ENCODE data around the gene BZW1. TPM values are rescaled to one million over a fixed set of nuclear protein-coding genes. Genes with fewer than 3 reads are reported as not detected.

Gene BZW1
- total RNA-seq, 6 donors from 2014 or later = 80.7 to 327 (median 160) TPM

DNA sequence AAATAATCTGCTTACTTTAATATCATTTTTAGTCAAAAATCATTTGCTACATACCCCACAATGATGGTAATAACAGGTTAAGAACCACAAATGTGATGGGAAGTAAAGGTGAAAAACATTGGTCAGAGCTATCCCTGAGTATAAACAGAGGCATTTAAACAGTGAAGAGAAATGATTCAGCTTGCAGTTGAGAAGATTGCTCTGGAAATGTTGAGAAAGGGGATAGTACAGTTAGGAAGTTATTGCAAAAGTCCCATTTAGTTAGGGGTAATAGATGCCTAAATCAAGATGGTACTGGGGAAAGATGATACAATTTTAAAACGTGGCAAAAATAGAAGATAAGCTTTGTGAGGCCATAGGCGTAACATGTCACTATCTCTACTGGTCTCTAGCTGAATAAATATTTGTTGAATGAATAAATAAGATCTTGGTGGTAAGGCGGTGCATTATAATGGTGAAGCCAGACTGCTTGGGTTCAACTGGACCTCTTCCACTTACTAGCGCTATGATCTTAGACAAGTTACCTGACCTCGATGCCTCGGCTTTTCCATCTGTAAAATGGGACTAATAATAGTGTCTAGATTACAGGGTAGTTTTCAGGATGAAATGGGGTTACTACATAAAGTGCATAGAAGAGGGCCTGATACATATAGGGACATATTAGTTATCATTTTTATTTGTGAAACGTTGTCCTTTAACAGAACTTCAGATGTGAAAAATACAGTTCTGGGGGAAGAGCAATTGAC, 2.0 kb upstream of the BZW1 start:
- H3K4me1 ChIP-seq = peaks cover 31 to 37% (median 33%) of the 10 kb centered on the region in 4 donors
- DNase-seq (no peak), ATAC-seq (ENCODE audit: low FRiP score in 2 of 2) (no peak)
- WGBS, 2 donors = 80 to 83% methylated on average over 7 of the region's 7 CpGs
- no peak overlapping the region for H3K4me3 ChIP-seq
- peaks cover 0 to 11% (median 7%) of the 10 kb centered on the region in 4 donors for H3K36me3 ChIP-seq
- no peaks in the 10 kb centered on the region for H3K27me3 ChIP-seq
- H3K9me3 ChIP-seq = no peaks in the 10 kb centered on the region
- H3K27ac ChIP-seq = peak overlapping the region; percentile 96 to 100 (median 98)
- TF ChIP-seq POLR2A (IDR thresholded peaks at IDR 0.05) (no peak), POLR2AphosphoS5 (IDR thresholded peaks at IDR 0.05) (no peak), EP300 (IDR thresholded peaks at IDR 0.05) (no peak)
- TF ChIP-seq, protein P1, sequence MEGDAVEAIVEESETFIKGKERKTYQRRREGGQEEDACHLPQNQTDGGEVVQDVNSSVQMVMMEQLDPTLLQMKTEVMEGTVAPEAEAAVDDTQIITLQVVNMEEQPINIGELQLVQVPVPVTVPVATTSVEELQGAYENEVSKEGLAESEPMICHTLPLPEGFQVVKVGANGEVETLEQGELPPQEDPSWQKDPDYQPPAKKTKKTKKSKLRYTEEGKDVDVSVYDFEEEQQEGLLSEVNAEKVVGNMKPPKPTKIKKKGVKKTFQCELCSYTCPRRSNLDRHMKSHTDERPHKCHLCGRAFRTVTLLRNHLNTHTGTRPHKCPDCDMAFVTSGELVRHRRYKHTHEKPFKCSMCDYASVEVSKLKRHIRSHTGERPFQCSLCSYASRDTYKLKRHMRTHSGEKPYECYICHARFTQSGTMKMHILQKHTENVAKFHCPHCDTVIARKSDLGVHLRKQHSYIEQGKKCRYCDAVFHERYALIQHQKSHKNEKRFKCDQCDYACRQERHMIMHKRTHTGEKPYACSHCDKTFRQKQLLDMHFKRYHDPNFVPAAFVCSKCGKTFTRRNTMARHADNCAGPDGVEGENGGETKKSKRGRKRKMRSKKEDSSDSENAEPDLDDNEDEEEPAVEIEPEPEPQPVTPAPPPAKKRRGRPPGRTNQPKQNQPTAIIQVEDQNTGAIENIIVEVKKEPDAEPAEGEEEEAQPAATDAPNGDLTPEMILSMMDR (IDR thresholded peaks at IDR 0.05) = no peak

DNA sequence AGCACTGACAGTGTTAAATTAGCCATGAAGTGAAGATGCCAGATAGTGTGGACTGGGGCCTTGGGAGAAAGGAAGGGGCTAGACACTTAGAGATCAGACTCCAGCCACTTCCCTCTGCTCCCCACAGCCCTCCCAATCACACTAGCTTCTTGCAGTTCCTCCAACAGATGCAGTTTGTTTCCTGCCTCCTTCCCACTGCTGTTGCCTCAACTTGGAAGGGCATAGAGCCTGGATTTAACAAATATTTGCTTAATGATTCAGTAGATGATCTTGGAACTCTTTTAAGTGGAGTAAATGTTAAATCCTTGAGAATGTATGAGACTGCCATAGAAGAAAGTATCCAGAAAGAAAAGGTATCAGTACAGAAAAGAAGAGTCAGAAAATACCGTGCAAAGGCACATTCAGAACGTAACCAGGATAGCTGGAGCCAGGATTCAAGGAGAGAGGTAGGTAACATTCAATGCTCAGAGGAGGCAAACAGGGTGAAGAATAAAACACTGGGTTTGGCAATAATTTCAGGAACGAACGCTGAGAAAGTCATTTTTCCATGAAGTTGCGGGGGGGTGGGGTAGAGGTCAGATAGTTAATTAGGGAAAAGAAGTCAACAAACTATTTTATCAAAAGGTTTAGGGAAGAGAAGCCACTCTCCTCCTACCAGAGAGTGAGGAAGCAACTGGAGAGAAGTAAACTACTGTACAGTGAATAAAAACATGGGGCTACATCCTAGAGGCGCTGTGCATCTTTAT, 1.3 kb upstream of the BZW1 start:
- TF ChIP-seq POLR2AphosphoS5 (IDR thresholded peaks at IDR 0.05) = peak; percentile 41 to 48
- TF ChIP-seq EP300 (IDR thresholded peaks at IDR 0.05) = no peak
- peak overlapping the region; percentile 8 to 91 (median 87) for H3K4me3 ChIP-seq
- peak overlapping the region; percentile 96 to 100 (median 98) for H3K27ac ChIP-seq
- H3K27me3 ChIP-seq = no peaks in the 10 kb centered on the region
- 39 to 47% methylated on average over 6 of the region's 6 CpGs for WGBS, 2 donors
- ATAC-seq (ENCODE audit: low FRiP score in 2 of 2) = no peak
- no peaks in the 10 kb centered on the region for H3K9me3 ChIP-seq
- H3K36me3 ChIP-seq = peaks cover under 1 to 19% (median 15%) of the 10 kb centered on the region in 4 donors
- peak in 1 of 2 donors; percentile 36 for DNase-seq
- peaks cover 36 to 44% (median 38%) of the 10 kb centered on the region in 4 donors for H3K4me1 ChIP-seq

DNA sequence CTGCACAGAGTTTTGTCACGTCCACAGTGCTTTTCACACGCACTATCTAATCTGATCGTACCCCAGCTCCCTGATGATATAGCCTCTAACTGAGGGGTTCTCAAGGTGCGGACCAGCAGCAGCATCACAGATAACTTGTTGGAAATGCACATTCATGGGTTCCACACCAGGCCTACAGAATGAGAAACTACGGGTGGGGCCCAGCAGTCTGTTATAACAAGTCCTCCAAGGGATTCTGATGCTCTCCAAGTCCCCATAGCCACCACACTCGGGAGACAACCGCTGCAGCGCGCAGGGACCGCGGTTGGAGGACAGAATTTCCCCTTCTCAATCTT, 745 bp upstream of the BZW1 start:
- no peaks in the 10 kb centered on the region for H3K27me3 ChIP-seq
- 4 to 14% methylated on average over 7 to 11 of the region's 11 CpGs for WGBS, 2 donors
- peak overlapping the region; percentile 8 to 91 (median 87) for H3K4me3 ChIP-seq
- H3K9me3 ChIP-seq = no peaks in the 10 kb centered on the region
- H3K27ac ChIP-seq = peak overlapping the region; percentile 96 to 100 (median 98)
- no peak for TF ChIP-seq POLR2A (IDR thresholded peaks at IDR 0.05)
- TF ChIP-seq, protein P1 (IDR thresholded peaks at IDR 0.05) = no peak
- DNase-seq (no peak), ATAC-seq (ENCODE audit: low FRiP score in 2 of 2) (no peak)
- H3K4me1 ChIP-seq = peaks cover 36 to 44% (median 38%) of the 10 kb centered on the region in 4 donors
- peaks cover 6 to 24% (median 20%) of the 10 kb centered on the region in 4 donors for H3K36me3 ChIP-seq

DNA sequence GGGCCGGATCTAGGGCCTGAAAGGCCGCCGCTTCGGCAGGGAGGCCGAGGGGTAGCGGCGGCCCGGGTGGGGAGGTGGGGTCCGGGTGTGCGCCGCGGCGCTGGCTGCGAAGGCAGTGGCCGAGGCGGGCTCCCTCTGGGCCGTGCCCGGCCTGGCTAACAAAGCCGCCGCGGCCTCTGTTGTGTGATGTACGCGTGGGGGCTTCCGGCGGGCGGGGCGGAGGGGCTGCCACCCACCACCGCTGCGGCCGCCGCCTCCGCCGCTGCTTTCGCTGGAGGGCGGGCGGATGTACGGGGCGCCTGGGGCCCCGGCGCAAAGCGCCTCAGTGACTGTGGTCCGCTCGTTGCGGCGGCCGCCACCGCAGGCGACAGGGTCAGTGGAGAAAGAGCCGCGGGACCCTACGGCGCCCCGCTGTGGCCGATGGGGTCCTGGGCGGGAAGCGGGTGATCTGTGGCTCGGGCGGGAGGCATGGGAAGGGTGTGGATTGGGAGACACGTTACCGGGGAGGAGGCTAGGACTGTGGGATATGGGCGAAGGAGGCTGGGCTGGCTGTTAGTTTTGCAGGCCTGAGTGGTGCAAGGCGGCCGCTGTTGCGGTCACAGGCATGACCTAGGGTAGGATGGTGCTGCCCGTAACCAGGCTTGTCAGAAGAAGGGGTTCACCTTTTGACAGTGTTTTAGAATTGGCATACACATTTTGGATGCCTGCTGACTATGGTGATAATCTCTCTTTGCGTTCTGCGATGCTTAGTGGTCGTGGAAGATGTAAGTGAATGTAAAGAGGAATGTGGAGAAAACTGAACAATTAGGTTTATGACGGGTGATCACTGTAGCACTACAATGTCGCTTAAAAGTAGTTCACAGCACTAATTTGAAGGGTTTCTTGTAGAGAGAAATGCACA, 662 bp downstream of the BZW1 start:
- 1 to 2% methylated on average over 27 to 54 of the region's 70 CpGs for WGBS, 2 donors
- peak overlapping the region; percentile 96 to 100 (median 98) for H3K27ac ChIP-seq
- peaks cover 36 to 44% (median 38%) of the 10 kb centered on the region in 4 donors for H3K4me1 ChIP-seq

More for the DNA sequence above, 662 bp downstream of the BZW1 start:
- DNase-seq = peak; percentile 87 to 95
- Histone ChIP-seq H3K27me3 (no peaks in the 10 kb centered on the region), H3K9me3 (no peaks in the 10 kb centered on the region), H3K36me3 (peaks cover 20 to 38% (median 32%) of the 10 kb centered on the region in 4 donors), H3K4me3 (peak overlapping the region; percentile 86 to 99 (median 90))
- ATAC-seq (ENCODE audit: low FRiP score in 2 of 2) = peak; percentile 81
- TF ChIP-seq EP300 (IDR thresholded peaks at IDR 0.05) (no peak), POLR2AphosphoS5 (IDR thresholded peaks at IDR 0.05) (peak; percentile 27 to 51), POLR2A (IDR thresholded peaks at IDR 0.05) (peak in 1 of 4 donors; percentile 40)
- TF ChIP-seq, protein P1 (IDR thresholded peaks at IDR 0.05) = peak; percentile 59 to 78 (median 68)
